ENCODE results near the gene SH3PXD2B. TPM values are rescaled to one million over a fixed set of nuclear protein-coding genes. Genes with fewer than 3 reads are reported as not detected.

SH3PXD2B gene
- polyA plus RNA-seq, 3 donors: 0.19 to 0.77 (median 0.31) TPM

GRCh38 chr5:172453986-172454357, 353 bp downstream of the SH3PXD2B start:
- Histone ChIP-seq H3K4me1 (ENCODE audit: control insufficient read depth in 1 of 2, insufficient read depth in 2 of 2, low read length in 2 of 2) (peaks cover 9 to 12% of the 10 kb centered on the region in 2 donors), H3K27ac (ENCODE audit: low read depth in 1 of 2, low read length in 2 of 2) (no peak overlapping the region), H3K36me3 (replicated peaks in 1 of 2; ENCODE audit: control insufficient read depth in 1 of 2, insufficient read depth in 2 of 2, low read length in 2 of 2) (no peaks in the 10 kb centered on the region), H3K4me3 (replicated peaks in 1 of 3; ENCODE audit: low read depth in 2 of 3, low read length in 3 of 3) (peak overlapping the region; percentile 23 to 63 (median 39)), H2AFZ (ENCODE audit: insufficient read depth, low read depth, low read length, poor library complexity, severe bottlenecking) (peak overlapping the region; percentile 62), H3K9me3 (replicated peaks in 1 of 2; ENCODE audit: control insufficient read depth in 1 of 2, insufficient read depth in 1 of 2, low read length in 2 of 2) (peaks cover 0 to 11% of the 10 kb centered on the region in 2 donors), H3K9ac (ENCODE audit: insufficient read depth, low read length, poor library complexity, severe bottlenecking) (no peak overlapping the region), H3K27me3 (ENCODE audit: control insufficient read depth in 2 of 2, insufficient read depth in 2 of 2, low read length in 2 of 2) (peaks cover 26 to 44% of the 10 kb centered on the region in 2 donors), H3K79me2 (ENCODE audit: insufficient read depth, low read length) (no peaks in the 10 kb centered on the region), H3K4me2 (replicated peaks; ENCODE audit: extremely low read depth, low read length, poor library complexity, severe bottlenecking) (peak overlapping the region; percentile 73), H4K20me1 (ENCODE audit: insufficient read depth, low read length) (no peaks in the 10 kb centered on the region)
- no peak for DNase-seq
- peaks cover 0 to 15% (median 8%) of the 10 kb centered on the region in 7 donors for H3K9me3 Mint-ChIP-seq
- H3K36me3 Mint-ChIP-seq: peaks cover 11% of the 10 kb centered on the region in 2 donors
- intact Hi-C loops (cut with micrococcal nuclease): no loop called here
- peaks cover 47 to 56% (median 56%) of the 10 kb centered on the region in 3 donors for H3K27me3 Mint-ChIP-seq (ENCODE audit: low read depth in 3 of 3)
- WGBS (ENCODE audit: insufficient coverage): under 1% methylated on average over 34 of the region's 35 CpGs
- no peak overlapping the region for H3K27ac Mint-ChIP-seq
- H3K4me1 Mint-ChIP-seq: peaks cover 22% of the 10 kb centered on the region
- peak overlapping the region; percentile 68 to 81 for H3K4me3 Mint-ChIP-seq
- TF ChIP-seq, protein P1, sequence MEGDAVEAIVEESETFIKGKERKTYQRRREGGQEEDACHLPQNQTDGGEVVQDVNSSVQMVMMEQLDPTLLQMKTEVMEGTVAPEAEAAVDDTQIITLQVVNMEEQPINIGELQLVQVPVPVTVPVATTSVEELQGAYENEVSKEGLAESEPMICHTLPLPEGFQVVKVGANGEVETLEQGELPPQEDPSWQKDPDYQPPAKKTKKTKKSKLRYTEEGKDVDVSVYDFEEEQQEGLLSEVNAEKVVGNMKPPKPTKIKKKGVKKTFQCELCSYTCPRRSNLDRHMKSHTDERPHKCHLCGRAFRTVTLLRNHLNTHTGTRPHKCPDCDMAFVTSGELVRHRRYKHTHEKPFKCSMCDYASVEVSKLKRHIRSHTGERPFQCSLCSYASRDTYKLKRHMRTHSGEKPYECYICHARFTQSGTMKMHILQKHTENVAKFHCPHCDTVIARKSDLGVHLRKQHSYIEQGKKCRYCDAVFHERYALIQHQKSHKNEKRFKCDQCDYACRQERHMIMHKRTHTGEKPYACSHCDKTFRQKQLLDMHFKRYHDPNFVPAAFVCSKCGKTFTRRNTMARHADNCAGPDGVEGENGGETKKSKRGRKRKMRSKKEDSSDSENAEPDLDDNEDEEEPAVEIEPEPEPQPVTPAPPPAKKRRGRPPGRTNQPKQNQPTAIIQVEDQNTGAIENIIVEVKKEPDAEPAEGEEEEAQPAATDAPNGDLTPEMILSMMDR (IDR thresholded peaks at IDR 0.05): no peak

DNA sequence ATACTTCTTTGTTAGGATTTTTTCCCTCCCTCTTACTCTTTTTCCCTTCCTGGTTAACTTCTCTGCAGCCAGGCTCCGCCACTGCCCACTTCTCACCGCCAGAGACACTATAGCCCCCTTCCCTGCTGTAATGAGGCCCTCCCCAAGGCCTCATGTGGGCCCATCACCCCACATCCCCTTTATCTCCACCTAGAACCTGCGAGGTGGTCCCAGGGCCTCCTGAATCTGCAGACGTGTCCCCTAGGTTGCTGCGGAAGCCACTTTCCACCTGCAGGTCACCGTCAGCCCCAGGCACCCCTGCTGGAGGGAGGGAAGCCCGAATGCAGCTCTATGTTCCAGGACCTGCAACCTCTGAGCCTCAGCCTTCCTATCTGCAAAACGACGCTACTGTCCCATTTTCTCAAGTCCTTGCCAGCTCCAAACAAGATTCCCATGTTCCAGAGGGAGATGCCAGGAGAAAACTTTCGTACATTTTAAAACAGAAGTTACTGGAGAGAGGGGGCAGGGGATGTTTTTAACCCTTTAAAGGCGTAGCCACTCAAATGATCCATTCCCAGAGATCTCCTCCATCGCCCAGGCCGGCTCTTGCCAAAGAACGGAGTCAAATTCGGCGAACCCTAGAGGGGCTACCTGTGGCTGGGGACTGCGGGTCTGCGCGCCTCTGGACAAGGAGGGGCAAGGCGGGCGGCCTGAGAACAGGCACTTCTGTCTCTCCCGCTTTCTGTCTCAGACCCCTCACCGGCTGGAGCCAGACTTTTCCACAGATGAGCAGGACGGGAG, 929 bp downstream of the SH3PXD2B start:
- H3K4me2 ChIP-seq (replicated peaks; ENCODE audit: extremely low read depth, low read length, poor library complexity, severe bottlenecking): peak overlapping the region; percentile 73
- 37% methylated on average over 17 of the region's 24 CpGs for WGBS (ENCODE audit: insufficient coverage)
- peaks cover 0 to 15% (median 8%) of the 10 kb centered on the region in 7 donors for H3K9me3 Mint-ChIP-seq
- peaks cover 0 to 11% of the 10 kb centered on the region in 2 donors for H3K9me3 ChIP-seq (replicated peaks in 1 of 2; ENCODE audit: control insufficient read depth in 1 of 2, insufficient read depth in 1 of 2, low read length in 2 of 2)
- H3K27ac Mint-ChIP-seq: peak overlapping the region in 1 of 7 donors; percentile 68
- intact Hi-C loops (cut with micrococcal nuclease): no loop called here
- peaks cover 49 to 62% (median 53%) of the 10 kb centered on the region in 3 donors for H3K27me3 Mint-ChIP-seq (ENCODE audit: low read depth in 3 of 3)
- H3K79me2 ChIP-seq (ENCODE audit: insufficient read depth, low read length): no peaks in the 10 kb centered on the region
- no peak overlapping the region for H3K9ac ChIP-seq (ENCODE audit: insufficient read depth, low read length, poor library complexity, severe bottlenecking)
- H3K36me3 Mint-ChIP-seq: peaks cover 11% of the 10 kb centered on the region in 2 donors
- H3K36me3 ChIP-seq (replicated peaks in 1 of 2; ENCODE audit: control insufficient read depth in 1 of 2, insufficient read depth in 2 of 2, low read length in 2 of 2): no peaks in the 10 kb centered on the region
- H4K20me1 ChIP-seq (ENCODE audit: insufficient read depth, low read length): no peaks in the 10 kb centered on the region
- no peak for DNase-seq
- H3K27ac ChIP-seq (ENCODE audit: low read depth in 1 of 2, low read length in 2 of 2): no peak overlapping the region
- peaks cover 26 to 44% of the 10 kb centered on the region in 2 donors for H3K27me3 ChIP-seq (ENCODE audit: control insufficient read depth in 2 of 2, insufficient read depth in 2 of 2, low read length in 2 of 2)
- peaks cover 21% of the 10 kb centered on the region for H3K4me1 Mint-ChIP-seq
- TF ChIP-seq, protein P1 (IDR thresholded peaks at IDR 0.05): no peak
- peak overlapping the region in 2 of 3 experiments; percentile 23 to 63 for H3K4me3 ChIP-seq (replicated peaks in 1 of 3; ENCODE audit: low read depth in 2 of 3, low read length in 3 of 3)
- peaks cover 9 to 12% of the 10 kb centered on the region in 2 donors for H3K4me1 ChIP-seq (ENCODE audit: control insufficient read depth in 1 of 2, insufficient read depth in 2 of 2, low read length in 2 of 2)
- peak overlapping the region; percentile 62 for H2AFZ ChIP-seq (ENCODE audit: insufficient read depth, low read depth, low read length, poor library complexity, severe bottlenecking)
- peak overlapping the region; percentile 68 to 81 for H3K4me3 Mint-ChIP-seq

Data from CD14-positive monocyte (primary cell).